HG02884 (cell line): ENCODE measurements around the gene ABCG5.

Experiments used
- ATAC-seq: cut with Tn5 transposase; IDR thresholded peaks from one replicate; pipeline ENCODE4 v1.9.1; 2021; ENCODE audit warnings: mild to moderate bottlenecking, moderate library complexity; ENCODE audit not compliant: unreplicated experiment

Gene ABCG5

DNA sequence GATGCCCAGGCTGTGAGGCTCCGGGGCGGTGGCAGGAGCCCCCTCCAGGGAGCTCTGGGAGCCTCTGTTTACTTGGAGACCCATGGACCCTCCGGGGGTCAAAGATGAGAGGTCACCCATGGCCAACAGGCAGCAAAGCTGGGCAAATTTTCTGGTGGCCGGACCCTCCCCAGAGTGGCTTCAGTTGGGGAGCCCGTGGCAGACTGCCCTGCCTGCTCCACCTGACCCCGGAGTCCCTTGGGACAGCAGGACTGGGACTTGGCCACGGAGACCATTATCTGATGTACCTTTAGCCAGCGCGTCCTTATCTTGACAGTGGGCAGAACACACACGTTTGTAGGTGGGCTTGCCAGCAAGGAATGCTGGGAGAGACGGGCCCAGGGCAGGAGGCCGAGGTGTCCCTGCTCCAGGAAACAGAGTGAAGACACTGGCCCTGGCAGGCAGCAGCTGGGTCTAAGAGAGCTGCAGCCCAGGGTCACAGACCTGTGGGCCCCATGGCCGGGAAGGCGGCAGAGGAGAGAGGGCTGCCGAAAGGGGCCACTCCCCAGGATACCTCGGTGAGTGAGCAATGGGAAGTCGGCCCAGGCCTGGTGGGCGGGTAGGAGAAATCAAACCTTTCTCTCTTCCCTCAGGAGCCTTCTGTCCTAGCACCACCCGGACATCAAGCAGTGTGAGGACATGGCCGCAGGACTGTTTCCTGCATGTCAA, at the start of gene ABCG5, which contains the start of gene ABCG8:
Gene ABCG5 (minus strand): TSS at position 280 of the 708 bp plus-strand sequence. CDS start 160 bp downstream, at position 120.
Gene ABCG8 (plus strand): TSS at position 412 of the 708 bp plus-strand sequence. CDS start 83 bp downstream, at position 495.
- no peak for ATAC-seq

GRCh38 chr2:43887176-43887575, 48.5 kb upstream of the ABCG5 start:
- ATAC-seq, result no peak

DNA sequence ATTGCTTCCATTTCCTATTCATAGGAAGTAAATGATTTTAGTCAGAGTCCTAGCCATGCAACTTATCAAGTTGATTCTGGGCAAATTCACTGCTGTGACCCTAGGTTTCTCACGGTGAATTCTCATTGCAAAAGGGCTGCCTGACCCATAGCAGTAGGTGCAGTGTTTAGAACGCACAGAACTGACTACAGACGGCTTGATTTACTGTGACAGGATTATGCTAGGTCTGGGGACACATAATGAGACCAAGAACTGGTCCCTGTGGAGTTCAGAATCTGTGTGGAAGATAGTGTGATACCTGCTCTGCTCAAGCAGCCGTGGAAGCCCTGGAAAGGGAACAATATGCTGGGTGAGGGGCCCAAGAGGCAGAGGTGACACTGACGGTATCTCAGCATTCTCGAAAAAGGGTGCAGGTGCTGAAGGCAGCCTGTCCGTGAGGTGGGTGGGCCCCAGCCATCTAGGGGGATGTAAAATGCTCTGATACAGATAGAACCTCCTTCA, 46.5 kb upstream of the ABCG5 start:
- ATAC-seq, result no peak

DNA sequence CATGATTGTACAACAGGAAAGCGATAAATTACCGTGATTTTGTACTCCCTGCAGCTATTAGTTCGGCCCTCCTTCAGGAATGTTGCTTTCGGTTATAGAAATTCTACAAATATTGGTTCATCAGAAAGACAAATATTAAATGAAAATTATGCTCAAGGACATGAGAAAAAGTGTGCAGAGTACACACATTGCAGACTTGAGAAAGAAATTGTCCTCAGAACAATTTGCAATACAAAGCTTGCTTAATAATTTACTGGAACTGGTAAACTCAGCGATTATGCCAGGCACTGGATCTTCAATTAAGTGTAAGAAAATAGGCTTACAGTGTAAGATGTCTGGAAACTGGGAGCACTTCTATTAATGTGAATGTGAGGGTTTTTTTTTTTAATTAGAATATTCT, 46.0 kb upstream of the ABCG5 start:
- ATAC-seq, result no peak

- ATAC-seq, result no peak
Observed at GRCh38 chr2:43882312-43882711, 43.7 kb upstream of the ABCG5 start.

DNA sequence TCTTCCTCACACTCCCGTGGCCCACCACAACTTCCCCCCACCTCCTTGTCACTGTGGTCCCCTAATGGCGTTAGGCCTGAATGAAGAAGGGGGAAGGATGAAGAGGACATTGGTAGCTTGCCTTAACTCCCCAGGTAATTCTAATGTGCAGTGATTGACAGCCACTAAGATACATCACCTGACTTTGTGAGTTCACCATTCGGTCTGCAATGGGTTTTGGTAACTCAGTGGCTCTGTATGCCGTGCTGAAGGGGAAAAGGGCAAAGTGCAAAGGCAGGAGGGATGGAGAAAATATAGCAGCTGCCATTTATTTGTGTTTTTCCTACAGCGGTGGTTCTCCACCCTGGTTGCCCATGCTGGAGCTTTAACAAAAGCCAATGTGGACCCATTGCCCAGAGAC, 42.3 kb upstream of the ABCG5 start:
- no peak for ATAC-seq

DNA sequence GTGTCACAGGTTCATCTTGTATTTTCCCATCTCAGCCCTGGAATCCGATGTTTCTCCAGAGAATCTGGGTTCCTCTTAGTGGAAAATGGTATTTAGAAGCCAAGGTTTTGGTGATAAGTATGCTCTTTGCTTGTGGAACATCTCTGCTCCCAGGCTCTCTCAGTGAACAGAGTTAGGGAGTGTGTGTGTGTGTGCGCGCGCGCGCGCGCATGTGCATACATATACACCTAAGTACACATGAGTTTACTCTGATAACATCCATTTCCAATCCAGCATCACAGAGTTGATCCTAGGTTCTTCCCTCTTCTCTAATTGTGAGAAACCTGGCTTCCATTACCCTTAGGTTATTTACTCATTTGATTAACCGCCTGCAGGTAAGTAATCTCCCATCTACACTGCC, 41.8 kb upstream of the ABCG5 start:
- ATAC-seq, result no peak

DNA sequence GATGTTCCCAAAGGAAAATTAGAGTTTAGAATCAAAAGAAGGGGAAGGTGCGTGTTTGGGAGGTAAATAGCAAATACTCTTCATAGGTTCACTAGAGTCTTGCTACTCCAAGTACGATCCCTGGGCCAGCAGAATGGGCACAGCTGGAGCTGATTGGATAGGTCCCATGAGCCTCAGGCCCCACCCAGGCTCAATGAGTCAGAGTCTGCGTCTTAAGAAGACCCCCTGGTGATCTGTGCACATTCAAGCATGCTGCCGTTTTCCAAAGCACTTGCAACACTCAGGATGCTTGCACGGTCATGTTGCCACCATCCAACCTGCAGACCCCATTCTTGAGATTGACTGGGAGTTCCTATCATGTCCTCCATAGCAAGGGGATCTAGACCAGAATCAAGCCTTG, 40.6 kb upstream of the ABCG5 start:
- no peak for ATAC-seq

DNA sequence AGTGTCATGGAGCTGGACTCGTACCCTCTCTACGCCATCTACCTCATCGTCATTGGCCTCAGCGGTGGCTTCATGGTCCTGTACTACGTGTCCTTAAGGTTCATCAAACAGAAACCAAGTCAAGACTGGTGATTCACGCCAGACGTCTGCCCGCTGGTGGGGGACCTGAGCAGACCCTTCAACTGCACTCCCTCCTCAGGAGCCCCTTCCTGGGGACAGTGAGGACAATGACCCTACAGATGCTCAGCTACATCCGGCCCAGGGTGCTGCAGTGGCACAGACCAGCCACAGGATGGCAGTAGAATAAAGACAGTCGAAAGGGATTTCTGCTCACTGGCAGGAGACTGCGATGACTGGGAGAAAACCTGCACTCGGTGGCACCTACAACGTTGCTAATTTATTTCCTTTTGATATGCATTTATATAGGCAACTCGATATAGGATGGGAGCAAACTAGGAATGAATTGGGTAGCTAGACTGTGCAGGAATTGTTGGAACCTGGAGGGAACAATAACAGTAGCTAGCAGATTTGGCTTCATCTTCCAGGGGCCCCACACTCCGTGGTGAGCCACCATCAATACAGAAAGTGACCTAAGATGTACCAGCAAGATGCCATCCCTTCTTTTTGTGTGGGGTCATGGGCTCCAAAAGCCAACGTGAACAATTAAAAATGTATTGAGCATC, 39.3 kb upstream of the ABCG5 start:
- no peak for ATAC-seq

- no peak for ATAC-seq
Observed at GRCh38 chr2:43874776-43875451, 36.3 kb upstream of the ABCG5 start.

GRCh38 chr2:43872151-43872550, 33.5 kb upstream of the ABCG5 start:
- no peak for ATAC-seq

GRCh38 chr2:43855292-43855691, 16.7 kb upstream of the ABCG5 start:
- no peak for ATAC-seq

- ATAC-seq, result no peak
Observed at GRCh38 chr2:43854671-43855070, 16.0 kb upstream of the ABCG5 start.

DNA sequence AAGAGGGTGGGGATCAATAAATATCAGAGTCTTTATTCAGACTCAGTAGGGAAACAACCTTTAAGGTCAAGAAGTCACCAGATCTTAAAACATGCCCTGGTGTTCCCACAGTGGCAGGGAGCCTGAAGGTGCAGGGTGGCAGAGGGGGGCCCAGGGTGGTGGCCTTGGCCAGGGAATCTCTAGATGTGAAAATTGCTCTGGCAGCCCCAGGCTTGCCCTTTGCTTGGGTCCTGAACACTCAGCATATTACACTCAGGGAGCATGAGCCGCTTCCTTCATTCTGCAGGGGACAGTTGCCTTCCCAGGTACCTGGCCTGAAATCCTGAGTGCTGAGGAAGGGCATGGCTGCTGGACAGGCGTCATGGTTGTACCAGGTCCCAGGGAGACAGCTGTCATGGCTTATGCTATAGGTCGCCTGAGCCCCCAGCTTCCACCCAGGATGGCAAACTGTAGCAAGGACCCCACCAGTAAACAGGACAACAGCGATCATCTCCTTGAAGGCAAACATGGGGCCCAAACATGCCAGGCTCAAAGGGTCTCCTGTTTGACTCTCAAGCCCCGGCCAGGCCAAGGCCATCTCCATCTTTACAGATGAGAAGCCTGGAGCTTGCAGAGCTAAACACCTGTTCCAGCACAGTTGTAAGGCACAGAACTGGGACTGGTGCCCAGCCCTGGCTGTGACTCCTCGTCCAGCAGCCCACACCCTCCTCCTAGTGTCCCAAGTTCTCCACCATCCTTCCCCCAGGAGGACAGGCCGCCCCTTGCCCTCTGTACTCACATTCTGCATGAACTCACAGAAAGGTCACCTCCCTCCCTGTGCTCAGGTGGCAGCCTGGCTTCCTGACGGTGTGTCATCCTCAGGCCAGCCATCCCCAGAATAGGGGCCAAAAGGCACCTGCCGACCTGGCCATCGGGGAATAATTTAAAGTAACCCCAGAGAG, 14.8 kb upstream of the ABCG5 start:
- no peak for ATAC-seq

GRCh38 chr2:43852196-43852730, 13.6 kb upstream of the ABCG5 start:
- no peak for ATAC-seq

DNA sequence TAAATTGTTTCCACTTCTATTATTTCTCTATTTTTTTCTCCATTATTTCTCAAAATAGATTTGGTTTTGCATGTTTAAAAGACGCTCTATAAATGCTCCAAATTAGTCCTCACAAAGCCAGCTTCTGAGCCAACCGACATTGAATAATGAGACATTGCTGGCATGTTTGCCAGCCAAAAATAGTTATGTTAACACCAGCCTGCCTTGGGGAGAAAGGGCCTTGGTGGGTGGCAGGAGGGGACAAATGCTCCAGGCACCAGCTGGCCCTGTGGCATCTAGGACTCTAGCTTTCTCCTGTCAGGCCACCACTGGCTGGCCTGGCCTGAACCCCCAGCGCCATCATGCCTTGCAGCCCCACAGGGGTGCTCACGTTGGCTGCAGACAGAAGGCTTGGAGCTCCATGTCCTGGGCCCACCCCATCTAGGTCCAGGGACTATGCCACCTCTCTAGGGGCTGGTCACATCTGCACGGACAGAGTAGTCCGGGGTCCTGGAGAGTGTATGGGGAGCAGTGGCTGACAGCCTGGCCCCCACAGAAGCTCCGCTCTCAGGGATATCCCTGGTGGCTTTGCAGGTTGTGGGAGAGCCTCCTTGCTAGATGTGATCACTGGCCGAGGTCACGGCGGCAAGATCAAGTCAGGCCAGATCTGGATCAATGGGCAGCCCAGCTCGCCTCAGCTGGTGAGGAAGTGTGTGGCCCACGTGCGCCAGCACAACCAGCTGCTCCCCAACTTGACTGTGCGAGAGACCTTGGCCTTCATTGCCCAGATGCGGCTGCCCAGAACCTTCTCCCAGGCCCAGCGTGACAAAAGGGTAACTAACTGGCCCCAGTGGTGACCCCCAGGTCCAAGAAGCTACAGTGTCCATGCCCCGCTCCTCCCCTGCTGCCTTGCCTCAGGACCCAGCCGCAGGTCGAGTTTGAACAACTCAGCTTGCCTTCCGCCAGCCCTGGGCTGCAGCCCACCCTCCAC, 12.7 kb upstream of the ABCG5 start:
- ATAC-seq, result no peak

DNA sequence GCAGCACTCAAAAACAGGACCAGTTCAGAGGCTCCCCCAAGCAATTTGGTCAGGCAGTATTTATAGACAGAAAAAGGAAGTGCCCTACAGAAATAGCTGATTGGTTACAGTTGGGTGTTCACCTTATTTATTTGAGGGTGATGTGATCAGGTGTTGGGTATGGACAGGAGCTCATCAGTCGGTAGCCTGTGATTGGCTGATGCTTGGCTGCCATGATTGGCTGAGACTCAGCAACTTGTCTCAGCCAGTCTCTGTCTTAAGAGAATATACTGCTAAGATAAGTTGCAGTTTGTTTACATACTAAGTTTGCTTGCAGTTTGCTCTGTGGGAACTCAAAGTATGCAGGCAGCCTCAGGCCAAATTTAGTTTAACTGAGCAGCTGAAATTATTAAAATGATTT, 9.6 kb upstream of the ABCG5 start:
- ATAC-seq, result no peak

GRCh38 chr2:43846140-43846793, 7.6 kb upstream of the ABCG5 start:
- no peak for ATAC-seq

DNA sequence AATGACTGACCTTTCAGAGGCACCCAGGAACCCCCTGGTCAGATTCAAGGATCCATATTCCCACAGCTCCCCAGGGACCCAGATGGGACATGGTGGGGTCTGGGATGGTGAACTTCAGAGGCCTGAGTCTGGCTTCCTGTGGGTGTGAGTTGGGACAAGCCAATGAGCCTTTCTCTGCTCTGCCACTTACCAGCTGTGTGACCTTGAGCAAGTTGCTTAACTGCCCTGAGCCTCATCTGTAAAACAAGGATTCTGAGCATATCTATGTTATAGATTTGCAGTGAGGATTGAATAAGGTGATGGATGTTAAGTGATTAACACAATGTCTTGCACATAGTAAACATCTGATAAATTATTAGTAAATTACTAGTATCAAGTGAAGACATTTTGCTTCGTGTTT, 6.5 kb upstream of the ABCG5 start:
- no peak for ATAC-seq
